Hippocampal formation (tissue), 2 donors: Measurements from ENCODE around the gene MMP24OS.

Source experiments
- DNase-seq, 2 donors: peaks; one replicate each; lab custom pipeline; 2025; lab: John Stamatoyannopoulos, UW

The MMP24OS gene

DNA sequence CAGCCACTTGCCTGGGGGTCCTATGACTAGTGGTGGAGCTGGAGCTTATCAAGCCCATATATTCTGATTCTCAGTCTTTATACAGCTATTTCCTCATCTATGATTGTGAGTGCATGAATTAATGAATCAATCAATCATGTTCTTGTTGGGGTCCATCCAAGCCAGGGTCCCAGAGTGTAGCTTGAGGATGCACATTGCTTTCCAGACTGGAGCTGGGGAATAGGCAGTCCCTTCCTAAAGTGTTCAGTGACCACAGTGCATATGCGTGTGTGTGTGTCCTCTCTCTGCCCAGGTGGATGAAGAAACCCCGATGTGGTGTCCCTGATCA lies 26.3 kb downstream of the MMP24OS start:
- no peak for DNase-seq

DNA sequence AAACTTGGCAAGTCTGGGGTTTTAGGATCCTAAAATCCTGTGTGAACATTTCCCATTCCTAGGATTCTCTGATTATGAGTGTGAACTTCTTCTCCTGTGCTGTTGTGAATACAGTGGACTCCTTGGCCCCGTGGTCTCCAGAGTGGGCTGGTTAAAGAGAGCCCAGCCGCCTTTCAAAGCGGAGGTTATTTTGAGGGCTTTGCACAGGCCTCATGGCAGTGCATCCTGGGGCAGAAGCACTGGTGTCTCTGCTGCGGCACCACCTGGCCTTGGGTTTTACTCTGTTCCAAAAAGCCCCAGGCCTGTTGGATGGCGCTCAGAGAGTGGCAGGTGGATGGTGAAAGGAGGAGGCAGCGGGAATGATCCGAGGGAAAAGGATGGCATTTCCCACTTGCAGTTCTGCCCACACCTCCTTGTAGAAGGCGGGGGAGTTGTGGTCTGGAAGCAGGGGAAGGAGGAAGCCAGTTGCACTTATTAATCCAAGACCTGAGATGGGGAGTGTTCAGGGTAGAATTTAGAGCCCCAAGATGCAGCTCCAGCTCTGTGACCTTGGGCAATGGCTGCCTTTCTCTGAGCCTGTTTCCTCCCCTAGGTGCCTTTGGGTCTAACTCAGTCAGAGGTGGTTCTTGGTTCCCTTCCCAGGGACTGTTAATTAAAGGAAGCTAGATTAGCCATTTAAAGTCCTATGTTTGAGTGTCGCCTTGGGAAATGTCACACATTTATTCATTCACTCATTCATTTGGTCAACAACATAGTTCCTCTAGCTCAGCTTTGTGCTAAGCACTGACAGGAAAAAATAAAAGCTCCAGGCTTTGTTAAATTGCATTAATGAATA lies 29.1 kb downstream of the MMP24OS start:
- no peak for DNase-seq

DNA sequence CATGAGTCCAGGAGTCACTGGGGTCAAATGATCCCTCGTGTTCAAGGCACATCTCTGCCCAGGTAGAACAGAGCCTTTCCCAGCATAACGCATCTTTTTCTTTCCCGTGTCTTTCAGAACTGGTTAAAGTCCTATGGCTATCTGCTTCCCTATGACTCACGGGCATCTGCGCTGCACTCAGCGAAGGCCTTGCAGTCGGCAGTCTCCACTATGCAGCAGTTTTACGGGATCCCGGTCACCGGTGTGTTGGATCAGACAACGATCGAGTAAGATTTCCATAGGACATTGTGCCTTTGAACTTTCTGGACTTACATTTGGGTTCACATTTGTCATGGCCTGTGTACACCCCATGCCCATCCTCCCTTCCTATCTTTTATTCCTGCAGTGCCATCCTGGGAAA lies 31.2 kb downstream of the MMP24OS start:
- no peak for DNase-seq

DNA sequence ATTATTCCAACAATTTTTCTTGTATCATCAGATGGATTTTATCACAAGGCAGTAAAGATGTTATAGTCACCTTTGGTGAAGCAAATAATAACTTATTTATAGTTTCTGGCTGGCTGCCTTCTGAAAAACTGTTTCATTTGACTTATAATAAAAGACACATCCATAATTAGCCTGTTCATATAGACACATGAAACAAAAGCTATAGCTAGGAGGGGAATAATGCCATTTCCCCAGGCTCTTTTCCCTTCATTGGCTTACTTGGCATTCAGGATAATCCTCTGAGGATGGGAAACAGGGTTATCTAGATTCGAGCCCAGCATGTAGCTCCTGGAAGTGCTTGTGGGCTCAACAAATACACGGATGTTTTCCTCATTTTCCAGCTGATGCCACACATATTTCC lies 33.9 kb downstream of the MMP24OS start:
- DNase-seq, result no peak

DNA sequence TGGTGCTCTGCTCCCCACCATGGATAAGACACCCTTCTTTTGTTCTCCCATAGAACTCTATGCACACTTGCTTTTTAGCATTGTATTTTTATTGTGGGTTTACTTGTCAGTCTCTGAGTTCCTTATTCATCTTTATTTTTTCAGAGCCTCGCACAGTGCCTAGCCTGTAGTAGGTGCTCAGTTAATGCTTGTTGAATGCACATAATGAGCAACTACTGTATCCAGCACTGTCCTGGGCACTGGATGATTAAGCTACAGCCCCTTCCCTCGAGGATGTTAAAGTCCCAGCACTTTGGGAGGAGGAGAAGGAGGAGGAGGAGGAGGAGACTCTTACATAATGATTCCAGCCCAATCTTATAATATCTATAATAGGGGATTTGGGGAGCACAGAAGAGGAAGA lies 34.6 kb downstream of the MMP24OS start:
- DNase-seq, result no peak

DNA sequence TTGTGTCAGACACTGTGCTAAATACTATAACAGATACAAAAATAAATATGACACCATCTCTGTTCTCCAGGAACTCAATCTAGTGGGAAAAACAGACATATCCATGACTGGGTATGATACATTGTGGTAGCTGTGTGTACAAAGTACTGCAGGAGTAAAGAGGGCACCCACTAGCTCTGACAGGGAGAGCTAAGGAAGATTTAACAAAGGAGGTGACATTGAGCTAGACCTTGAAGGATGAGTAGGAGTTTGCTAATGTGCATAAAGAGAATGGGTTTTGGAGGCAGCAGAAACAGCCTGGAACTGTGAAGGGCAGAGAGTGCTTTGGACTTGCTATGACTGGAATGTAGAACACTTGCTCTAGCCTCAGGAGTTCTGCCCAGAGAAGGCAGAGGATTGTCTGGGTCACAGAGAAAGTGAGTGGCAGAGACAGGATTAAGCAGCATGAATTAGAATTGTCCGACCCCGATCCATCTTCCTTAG lies 37.1 kb downstream of the MMP24OS start:
- DNase-seq, result no peak

DNA sequence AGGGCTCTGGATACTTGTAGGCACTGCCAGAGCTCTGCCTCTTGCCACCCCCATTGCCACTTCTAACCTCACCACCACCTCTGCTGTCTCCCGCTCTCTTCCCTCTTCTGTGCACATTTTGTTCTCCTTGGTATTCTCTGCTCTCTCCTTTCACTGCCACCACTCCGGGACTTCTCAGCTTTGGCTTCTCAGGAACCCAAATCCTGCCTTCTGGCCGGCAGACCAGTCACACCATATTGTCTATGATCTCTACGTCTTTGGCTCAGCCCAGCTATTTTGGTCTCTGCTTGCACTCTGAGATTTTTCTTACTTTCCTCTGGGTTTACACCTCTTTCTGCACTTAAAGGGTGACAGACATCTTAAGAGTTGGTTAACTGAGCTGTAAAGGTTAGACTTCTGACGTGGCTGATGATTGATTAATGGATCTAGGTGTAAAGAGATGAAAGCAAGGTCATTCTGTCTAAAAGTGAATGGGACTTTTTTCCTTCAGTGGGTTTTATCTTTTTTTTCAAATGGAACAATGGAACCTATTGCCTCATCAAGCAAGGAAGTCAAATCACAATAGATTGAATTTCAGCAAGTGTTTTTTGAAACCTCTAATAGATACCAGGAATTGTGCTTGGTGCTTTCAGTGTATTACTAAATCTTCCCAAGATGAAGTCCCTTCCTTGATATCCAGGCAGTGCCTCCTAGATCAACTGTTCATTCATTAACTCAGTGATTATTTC lies 37.7 kb downstream of the MMP24OS start:
- no peak for DNase-seq

DNA sequence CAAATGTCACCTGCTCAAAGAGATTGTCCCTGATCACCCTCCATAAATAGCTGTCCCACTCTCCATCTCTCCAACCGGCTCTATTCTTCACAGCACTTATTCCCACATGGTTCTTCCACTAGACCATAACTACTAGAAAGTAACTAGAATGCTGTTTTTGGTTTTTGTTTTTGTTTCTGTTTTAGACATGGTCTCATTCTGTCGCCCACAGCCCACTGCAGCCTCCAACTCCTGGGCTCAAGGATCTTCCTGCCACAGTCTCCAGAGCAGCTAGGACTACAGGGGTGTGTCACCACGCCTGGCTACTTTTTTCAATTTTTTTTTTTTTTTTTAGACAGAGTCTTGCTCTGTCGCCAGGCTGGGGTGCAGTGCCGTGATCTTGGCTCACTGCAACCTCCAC lies 39.2 kb downstream of the MMP24OS start:
- no peak for DNase-seq

DNA sequence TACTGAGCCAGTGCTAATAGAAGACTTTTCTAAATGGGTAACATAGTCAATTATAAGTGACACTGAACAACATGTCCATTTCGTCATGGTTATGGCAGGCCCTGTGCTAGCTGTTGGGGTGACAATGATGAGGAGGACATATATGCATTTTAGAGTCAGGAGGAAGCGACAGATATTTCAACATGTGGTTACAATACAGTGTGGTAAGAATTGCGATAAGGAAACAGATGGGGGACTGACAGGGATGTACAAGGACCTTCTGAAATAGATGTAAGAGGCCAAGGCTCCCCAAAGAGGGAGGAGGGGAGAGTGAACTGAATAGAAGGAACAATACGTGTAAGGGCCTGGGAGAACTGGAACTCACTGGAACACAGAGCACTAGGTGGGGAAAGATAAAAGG lies 39.8 kb downstream of the MMP24OS start:
- no peak for DNase-seq

DNA sequence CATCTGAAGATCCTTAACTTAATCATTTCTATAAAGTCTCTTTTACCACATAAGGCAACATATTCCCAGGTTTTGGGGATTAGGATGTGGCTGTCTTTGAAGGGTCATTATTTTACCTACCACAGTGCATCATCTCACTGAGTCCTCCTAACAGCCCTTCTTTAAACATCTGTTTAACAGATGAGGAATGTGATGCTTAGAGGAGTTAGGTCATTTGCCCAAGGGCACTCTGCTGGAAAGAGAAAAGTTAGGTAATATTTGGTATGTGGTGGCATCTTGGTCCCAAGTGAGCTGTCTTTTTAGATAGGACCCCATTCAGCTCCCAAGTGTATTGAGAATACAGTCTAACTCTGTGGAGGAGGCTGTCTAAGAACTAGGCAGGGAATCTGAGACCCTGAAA lies 40.4 kb downstream of the MMP24OS start:
- DNase-seq, result no peak

DNA sequence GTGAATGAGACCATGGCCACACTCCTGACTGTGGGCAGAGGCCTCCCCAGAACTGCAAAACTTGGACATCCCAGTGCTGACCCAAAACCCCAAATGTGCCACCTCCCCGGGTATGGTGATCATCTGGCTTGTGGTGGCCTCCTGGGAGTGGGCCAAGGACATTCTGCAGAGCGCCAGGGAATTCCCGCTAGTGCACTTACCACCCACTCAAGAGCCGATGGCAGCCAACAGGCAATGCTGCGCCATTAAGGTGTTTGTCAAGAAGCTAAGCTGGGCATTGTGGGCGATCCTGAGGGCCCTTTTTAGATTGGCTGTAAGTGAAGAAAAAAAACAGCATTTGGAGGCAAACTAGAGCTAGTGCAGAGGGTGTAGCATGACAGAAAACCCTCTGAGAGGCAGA lies 42.0 kb downstream of the MMP24OS start:
- DNase-seq, result no peak

DNA sequence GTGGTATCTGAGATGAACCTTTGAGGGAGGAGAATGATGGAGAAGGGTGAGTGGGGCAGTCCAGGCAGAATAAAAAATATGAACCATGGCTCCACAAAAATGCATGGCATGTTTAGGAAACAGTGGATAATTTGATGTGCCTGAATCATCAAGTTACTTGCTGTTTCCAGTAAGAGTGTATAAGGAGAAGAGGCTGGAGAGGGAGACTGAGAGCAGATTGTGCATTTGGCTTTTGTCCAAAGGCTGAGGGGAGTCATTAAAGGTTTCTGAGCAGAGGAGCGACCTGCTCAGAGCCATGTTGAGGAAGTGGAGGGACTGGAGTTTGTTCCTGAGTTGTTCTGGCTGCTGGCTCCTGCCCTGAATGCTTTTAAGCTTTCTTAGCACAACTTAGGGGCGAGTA lies 45.3 kb downstream of the MMP24OS start:
- no peak for DNase-seq

DNA sequence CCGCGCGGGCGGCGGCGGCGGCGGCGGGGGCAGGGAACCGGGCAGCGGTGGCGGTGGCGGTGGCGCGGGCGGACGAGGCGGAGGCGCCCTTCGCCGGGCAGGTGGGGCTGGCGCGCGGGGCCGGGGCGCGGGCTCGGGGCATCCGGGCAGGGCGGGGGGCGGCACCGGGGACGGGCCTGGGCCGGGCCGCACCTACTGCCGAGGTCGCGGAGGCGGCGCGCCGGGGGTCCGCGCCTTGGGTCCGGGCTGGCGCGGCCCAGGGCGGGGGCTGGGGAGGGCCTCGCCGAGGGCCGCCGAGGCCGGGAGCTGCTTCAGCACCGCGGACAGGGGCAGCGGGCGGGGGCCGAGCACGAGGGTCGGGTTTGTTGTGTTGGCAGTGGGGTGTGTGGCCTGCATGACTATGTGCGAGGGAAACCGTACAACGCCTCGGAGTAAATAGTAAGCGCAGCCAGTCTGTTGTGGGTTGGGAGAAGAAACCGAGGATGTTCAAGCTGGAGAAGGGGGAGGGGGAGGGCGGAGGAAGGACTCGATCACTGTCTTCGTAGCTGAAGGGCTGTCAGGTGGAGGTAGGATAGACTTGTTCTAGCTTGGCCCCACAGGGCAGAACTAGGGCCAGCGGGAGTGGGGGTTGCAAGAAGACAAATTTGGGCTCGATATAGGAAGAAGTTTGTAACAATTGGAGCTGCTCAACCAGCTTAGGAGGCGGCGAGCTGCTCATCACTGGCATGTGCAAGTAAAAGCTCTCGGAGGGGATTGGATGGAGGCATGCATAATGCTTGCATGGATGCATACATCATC lies 50.8 kb downstream of the MMP24OS start:
- DNase-seq, result no peak
